Measurements from ENCODE around the gene MORN5.

MORN5 gene

GRCh38 chr9:122217640-122218039 lies 57.9 kb downstream of the MORN5 start:
- no peak for DNase-seq

- DNase-seq, result no peak
Measured at GRCh38 chr9:122218071-122218934, 58.6 kb downstream of the MORN5 start.

- no peak for DNase-seq
Measured at GRCh38 chr9:122218935-122219855, 59.5 kb downstream of the MORN5 start.

- DNase-seq, result no peak
Measured at GRCh38 chr9:122219856-122220672, 60.4 kb downstream of the MORN5 start.

- no peak for DNase-seq
Measured at GRCh38 chr9:122220673-122221182, 61.0 kb downstream of the MORN5 start.

- DNase-seq, result no peak
Measured at GRCh38 chr9:122221183-122221811, 61.6 kb downstream of the MORN5 start.

- DNase-seq, result no peak
Measured at GRCh38 chr9:122222791-122223190, 63.1 kb downstream of the MORN5 start.

- no peak for DNase-seq
Measured at GRCh38 chr9:122223435-122223834, 63.7 kb downstream of the MORN5 start.

- no peak for DNase-seq
Measured at GRCh38 chr9:122225312-122226141, 65.8 kb downstream of the MORN5 start.

- no peak for DNase-seq
Measured at GRCh38 chr9:122226142-122226757, 66.5 kb downstream of the MORN5 start.

- DNase-seq, result no peak
Measured at GRCh38 chr9:122226758-122227574, 67.3 kb downstream of the MORN5 start.

GRCh38 chr9:122227575-122227900 lies 67.8 kb downstream of the MORN5 start:
- DNase-seq, result no peak

- DNase-seq, result no peak
Measured at GRCh38 chr9:122228191-122228567, 68.5 kb downstream of the MORN5 start.

- no peak for DNase-seq
Measured at GRCh38 chr9:122228568-122229484, 69.1 kb downstream of the MORN5 start, which contains the start of gene LHX6. Gene LHX6 (minus strand): TSS chr9:122228957. CDS start chr9:122228740, 217 bp downstream.

- no peak for DNase-seq
Measured at GRCh38 chr9:122229485-122229837, 69.8 kb downstream of the MORN5 start.

- DNase-seq, result no peak
Measured at GRCh38 chr9:122232796-122233306, 73.1 kb downstream of the MORN5 start.

GRCh38 chr9:122234022-122234748 lies 74.5 kb downstream of the MORN5 start:
- no peak for DNase-seq

GRCh38 chr9:122236681-122237080 lies 77.0 kb downstream of the MORN5 start:
- no peak for DNase-seq
